ENCODE data around the gene MINK1. TPM values are rescaled to one million over a fixed set of nuclear protein-coding genes. Genes with fewer than 3 reads are reported as not detected.

MINK1 gene
- total and polyA plus RNA-seq, 9 donors = 37.6 to 177 (median 95.8) TPM

- no peaks in the 10 kb centered on the region for H3K27me3 ChIP-seq
- H3K27ac ChIP-seq = peak overlapping the region in 1 of 2 donors; percentile 66
- H3K4me3 ChIP-seq = no peak overlapping the region
- no peak for DNase-seq
- intact Hi-C loops (cut with DNase I) = no loop called here
- H3K9me3 ChIP-seq = no peaks in the 10 kb centered on the region
- WGBS, 3 donors = 63 to 78% (median 73%) methylated on average over 8 of the region's 8 CpGs
- peaks cover 35% of the 10 kb centered on the region for H3K4me1 ChIP-seq (ENCODE audit: insufficient read depth)
- TF ChIP-seq EP300 (IDR thresholded peaks at IDR 0.05) (no peak), POLR2A (IDR thresholded peaks at IDR 0.05) (no peak), CTCF (IDR thresholded peaks at IDR 0.05) (no peak)
- no peaks in the 10 kb centered on the region for H3K36me3 ChIP-seq
Observed at GRCh38 chr17:4839221-4839620, 6.1 kb downstream of the MINK1 start.

- Histone ChIP-seq H3K9me3 (no peaks in the 10 kb centered on the region), H3K4me3 (no peak overlapping the region), H3K36me3 (no peaks in the 10 kb centered on the region), H3K27me3 (no peaks in the 10 kb centered on the region), H3K4me1 (ENCODE audit: insufficient read depth) (peaks cover 30% of the 10 kb centered on the region), H3K27ac (peak overlapping the region in 1 of 2 donors; percentile 52)
- no peak for DNase-seq
- intact Hi-C loops (cut with DNase I) = loop anchor here in 1 of 4 donors (5.0 kb wide), 1 partner anchor 47 kb away; no protein-coding TSS in a partner anchor
- TF ChIP-seq CTCF (IDR thresholded peaks at IDR 0.05) = no peak
- 81 to 88% (median 88%) methylated on average over 8 of the region's 8 CpGs for WGBS, 3 donors
Observed at GRCh38 chr17:4839965-4840892, 7.1 kb downstream of the MINK1 start.

DNA sequence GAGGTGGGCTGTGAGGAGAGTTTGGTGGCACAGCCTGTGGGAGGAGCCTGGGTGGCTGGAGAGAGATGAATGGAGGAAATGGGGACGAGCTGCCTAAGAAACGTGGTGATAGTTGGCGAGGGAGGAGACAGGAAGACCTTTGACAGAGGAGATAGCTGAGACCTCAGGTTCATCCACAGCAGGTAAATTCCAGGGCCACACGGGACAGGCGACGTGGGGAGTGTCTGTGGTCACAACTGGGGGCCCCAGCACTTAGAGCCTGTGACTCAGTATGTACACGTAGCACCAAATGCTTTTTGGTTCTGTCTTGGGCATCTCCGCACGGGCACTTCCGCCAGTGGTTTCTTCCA is 7.7 kb downstream of the MINK1 start:
- no peaks in the 10 kb centered on the region for H3K36me3 ChIP-seq
- WGBS, 3 donors = 82 to 92% (median 89%) methylated on average over 10 of the region's 10 CpGs
- TF ChIP-seq EP300 (IDR thresholded peaks at IDR 0.05) (no peak), CTCF (IDR thresholded peaks at IDR 0.05) (no peak), POLR2A (IDR thresholded peaks at IDR 0.05) (no peak)
- no peaks in the 10 kb centered on the region for H3K27me3 ChIP-seq
- H3K4me3 ChIP-seq = no peak overlapping the region
- H3K27ac ChIP-seq = peak overlapping the region in 1 of 2 donors; percentile 52
- H3K9me3 ChIP-seq = no peaks in the 10 kb centered on the region
- H3K4me1 ChIP-seq (ENCODE audit: insufficient read depth) = peaks cover 32% of the 10 kb centered on the region
- DNase-seq = no peak
- intact Hi-C loops (cut with DNase I) = loop anchor here in 1 of 4 donors (5.0 kb wide), 1 partner anchor 46 kb away; no protein-coding TSS in a partner anchor

DNA sequence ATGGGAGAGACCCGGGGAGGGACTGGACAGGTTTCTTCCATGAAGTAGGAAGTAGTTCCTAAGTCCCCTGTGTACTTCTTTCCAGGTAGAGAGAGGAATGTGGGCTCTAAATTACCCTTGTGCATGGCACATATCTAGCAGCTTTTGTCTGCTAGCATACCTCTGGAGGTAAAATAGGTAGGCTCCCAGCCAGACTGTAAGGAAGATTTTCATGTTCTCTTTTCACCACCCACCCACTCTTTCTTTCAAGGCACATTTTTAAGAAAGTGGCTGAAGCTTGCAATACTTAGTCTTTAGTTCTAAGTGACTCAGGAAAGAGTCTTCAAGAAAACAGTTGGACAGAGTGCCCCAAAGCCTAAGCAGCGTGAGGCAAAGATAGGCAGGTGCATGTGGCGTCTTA is 9.2 kb downstream of the MINK1 start:
- H3K36me3 ChIP-seq = no peaks in the 10 kb centered on the region
- no peaks in the 10 kb centered on the region for H3K27me3 ChIP-seq
- H3K9me3 ChIP-seq = no peaks in the 10 kb centered on the region
- 92 to 95% (median 95%) methylated on average over 3 of the region's 3 CpGs for WGBS, 3 donors
- DNase-seq = no peak
- peaks cover 37% of the 10 kb centered on the region for H3K4me1 ChIP-seq (ENCODE audit: insufficient read depth)
- no peak overlapping the region for H3K27ac ChIP-seq
- H3K4me3 ChIP-seq = no peak overlapping the region
- TF ChIP-seq POLR2A (IDR thresholded peaks at IDR 0.05) (no peak), CTCF (IDR thresholded peaks at IDR 0.05) (no peak), EP300 (IDR thresholded peaks at IDR 0.05) (no peak)
- intact Hi-C loops (cut with DNase I) = loop anchor here in 1 of 4 donors (5.0 kb wide), 1 partner anchor 45 kb away; no protein-coding TSS in a partner anchor

Data from ovary (tissue), 9 donors.